LoVo (cell line): ENCODE results near the gene ARHGAP31.
"Not testable (repeated sequence)": the region's sequence is repeated elsewhere in the genome, so short reads cannot be mapped to it uniquely, and the experiment has no call there.

Experiments
- DNase-seq: peaks from one replicate; pipeline ENCODE4 v3.0.0-alpha.2; 2016; ENCODE audit warnings: low spot score

Gene ARHGAP31

GRCh38 chr3:119295816-119296726, 1.9 kb downstream of the ARHGAP31 start:
- no peak for DNase-seq

- no peak for DNase-seq
Measured at GRCh38 chr3:119296727-119297122, 2.5 kb downstream of the ARHGAP31 start.

DNA sequence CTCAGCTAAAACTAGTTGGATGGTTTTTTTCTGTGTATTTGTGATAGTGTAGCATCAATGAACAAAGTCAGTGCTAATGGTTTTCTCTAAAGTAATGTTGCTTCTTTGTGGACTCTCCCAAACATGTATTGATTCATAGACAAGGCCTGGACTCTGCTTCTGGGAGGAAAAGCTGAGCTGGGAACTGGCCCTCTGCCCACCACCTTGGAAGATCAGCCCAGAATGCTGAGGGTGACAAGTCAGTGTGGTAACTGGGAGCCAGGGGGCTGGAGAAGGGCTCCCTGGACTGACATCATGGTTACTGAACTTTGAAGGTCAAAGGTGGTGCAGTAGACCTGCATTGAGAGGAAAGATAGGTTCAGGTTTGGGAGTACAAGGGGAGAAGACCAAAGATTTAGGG, 3.0 kb downstream of the ARHGAP31 start:
- DNase-seq, result no peak

DNA sequence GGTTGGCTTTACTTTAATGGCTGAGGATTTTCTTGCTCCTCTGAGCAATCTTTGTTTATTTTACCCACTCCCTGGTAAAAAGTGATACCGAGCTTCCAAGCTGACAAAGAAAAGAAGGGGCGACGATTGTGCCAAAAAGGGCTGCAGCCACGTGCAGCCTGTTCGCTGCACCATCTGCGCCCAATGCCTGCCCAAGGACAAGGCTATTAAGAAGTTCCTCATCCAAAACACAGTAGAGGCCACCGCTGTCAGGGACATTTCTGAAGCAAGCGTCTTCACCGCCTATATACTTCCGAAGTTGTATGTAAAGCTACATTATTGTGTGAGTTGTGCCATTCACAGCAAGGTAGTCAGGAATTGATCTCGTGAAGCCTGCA, 4.4 kb downstream of the ARHGAP31 start:
- no peak for DNase-seq

DNA sequence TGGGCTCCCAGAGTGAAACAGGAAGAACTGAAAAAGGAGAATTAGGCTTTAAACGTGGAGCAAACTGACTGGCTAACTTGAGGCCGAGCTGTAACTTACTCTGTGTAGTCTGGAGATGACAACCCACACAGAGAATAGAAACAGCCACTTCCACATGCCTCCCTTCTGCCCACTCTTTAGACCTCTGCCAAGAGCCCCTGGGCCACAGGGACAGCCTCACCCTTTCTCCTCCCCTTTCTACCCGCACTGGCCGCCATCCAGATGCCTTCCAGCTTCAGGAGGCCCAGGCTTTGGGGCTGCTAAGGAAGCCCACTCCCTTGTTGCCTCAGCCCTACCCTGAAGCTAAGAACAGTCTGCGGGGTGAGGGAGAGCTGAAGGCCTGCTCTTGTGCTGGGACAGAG, 6.8 kb downstream of the ARHGAP31 start:
- DNase-seq, result no peak

- no peak for DNase-seq
Measured at GRCh38 chr3:119301662-119302061, 7.5 kb downstream of the ARHGAP31 start.

DNA sequence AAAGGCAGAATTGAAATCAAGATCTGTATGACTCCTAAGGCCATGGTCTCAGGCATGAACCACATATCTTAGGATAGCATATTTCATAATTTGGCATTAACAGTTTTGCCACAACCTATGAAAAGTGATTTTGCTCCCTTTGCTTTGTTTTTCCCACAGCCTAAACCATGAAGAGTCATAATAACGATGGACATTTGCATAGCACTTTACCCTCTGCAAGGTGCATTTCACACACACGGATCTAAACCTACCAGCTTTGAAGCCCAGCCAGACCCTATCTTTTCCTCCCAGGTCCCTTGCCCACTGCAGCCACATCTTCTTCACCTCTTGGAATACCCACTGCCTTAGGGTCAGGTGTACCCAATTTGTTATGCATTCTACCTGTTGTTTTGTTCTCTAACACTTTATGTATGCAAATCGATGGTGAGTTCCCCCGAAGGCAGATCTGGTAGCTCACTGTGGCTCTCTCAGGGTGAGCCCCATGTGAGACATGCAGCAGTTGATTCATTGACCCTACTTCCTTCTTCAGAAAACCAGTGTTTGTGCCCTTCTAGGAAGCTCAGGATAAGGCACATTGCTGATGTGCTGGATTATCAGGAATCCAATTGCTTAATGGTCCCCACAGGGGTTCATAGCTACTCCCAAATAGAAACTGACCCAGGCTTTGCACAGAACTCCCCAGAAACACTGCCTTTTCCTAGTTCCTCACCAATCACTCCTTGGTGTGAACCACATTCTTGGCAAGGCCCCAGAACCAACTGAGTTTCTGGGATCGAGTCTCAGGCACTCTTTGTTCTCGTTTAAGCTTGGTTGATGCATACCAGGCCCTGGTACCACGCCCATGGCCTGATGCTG, 8.7 kb downstream of the ARHGAP31 start:
- no peak for DNase-seq

DNA sequence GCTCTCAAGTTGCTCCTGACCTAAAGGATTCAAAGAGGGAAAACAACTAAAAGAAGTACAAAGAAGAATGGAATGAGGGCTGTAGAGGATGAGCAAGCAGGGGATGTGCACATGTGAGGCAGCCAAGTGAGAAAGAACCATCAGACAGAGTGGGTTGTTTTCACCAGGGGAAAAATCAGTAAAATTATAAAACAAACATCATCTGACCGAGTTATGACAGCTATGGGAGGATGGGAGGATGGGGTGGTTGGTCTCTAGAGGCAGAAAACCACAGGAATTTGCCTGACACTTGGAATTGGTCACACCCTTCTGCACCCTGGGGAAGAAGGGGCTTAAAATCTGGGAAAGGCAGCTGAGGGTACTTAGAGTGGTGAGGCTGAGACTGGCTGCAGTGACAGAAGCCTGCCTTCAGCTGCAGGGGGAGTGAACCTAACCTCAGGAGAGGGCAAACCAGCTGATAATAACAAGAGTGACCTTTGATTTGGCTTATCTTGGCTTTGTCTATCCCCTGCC, 10.1 kb downstream of the ARHGAP31 start:
- DNase-seq, result peak; percentile 45

- DNase-seq, result no peak
Measured at GRCh38 chr3:119305286-119305685, 11.1 kb downstream of the ARHGAP31 start.

DNA sequence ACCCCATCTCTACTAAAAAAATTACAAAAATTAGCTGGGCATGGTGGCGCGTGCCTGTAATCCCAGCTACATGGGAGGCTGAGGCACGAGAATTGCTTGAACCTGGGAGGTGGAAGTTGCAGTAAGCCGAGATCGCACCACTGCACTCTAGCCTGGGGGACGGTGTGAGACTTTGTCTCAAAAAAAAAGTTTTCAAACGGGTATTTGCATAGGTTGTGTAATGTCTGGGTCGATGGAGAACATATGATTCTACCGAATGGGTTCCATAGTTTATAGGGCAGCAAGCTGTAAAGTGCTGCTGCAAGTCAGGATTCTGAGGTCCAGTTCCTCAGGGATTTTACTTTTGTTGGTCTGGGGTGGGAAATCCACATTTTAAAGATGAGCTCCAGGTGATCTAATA, 12.2 kb downstream of the ARHGAP31 start:
- not testable (repeated sequence) for DNase-seq

- DNase-seq, result no peak
Measured at GRCh38 chr3:119308355-119308754, 14.2 kb downstream of the ARHGAP31 start.

- DNase-seq, result no peak
Measured at GRCh38 chr3:119309591-119309990, 15.4 kb downstream of the ARHGAP31 start.

DNA sequence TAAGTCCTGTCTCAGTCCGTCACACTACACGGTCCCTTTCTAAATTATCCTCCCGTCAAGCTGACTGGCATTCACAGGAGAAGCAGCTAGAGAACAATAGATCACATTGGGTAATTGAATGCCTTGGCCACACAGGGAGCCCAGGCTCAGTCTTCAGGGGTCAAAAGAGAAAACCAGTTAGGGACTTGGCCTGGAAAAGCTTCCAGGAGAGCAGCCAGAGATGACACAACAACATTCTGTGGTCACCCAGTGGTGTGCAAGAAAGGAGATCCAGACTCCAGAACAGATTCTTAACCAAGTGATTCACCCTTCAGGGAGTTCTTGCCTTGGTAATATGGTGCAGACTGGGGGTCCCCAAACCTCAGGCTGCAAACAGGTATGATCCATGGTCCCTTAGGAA, 15.9 kb downstream of the ARHGAP31 start:
- peak; percentile 38 for DNase-seq

DNA sequence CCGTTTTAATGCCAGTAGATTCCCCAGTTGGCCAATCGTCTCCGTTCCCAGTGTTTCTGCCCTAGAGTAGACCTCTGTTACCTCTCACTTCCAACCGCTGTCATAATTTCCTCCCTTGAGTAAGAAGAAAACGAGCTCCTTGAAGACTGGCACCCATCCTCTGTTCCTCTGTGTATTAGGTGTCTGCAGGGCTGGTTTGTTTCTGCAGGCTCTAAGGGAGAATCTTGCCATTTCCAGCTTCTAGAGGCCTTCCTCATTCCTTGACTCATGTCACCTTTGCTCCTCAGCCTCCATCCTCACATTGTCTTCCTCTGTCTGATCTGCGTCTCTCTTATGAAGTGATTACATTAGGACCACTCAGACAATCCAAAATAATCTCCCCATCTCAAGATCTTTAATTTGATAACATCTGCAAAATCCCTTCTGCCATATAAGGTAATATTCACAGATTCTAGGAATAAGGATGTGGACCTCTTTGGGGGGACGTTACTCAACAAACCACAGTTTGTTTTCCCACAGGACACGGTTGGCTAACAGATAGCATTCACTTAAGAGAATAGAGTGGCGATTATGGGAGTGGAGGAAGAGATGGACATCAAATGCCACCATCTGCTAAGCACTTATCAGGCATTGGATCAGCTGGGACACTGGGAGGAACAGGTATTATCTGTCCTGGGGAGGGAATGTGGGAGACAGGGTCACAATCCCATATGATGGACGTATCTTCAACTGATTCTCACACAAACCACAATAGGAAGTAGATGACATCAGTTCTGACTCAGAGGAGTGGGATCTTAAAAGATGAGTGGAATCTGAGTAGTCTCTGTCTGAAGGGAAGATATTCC, 17.1 kb downstream of the ARHGAP31 start:
- DNase-seq, result peak; percentile 16

- DNase-seq, result no peak
Measured at GRCh38 chr3:119313461-119313860, 19.3 kb downstream of the ARHGAP31 start.

DNA sequence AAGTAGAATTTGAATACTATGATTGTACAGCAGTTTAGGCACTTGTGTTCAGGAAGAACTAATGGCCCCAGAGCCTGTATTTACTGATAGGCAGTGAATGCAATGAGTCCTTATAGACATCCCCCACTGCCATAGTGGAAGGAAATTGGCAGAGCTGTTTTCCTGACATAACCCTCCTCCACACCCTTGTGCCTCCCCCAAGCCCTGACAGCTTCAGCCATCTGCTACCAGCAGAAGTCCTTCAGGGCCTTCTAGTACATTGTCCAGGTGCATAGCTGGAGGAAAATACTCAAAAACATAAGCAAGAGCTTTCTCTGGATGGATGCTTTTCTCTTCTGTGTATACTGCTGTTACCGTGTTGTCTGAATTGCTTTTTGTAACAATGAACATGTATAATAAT, 20.6 kb downstream of the ARHGAP31 start:
- no peak for DNase-seq

- no peak for DNase-seq
Measured at GRCh38 chr3:119315600-119316312, 21.6 kb downstream of the ARHGAP31 start.

DNA sequence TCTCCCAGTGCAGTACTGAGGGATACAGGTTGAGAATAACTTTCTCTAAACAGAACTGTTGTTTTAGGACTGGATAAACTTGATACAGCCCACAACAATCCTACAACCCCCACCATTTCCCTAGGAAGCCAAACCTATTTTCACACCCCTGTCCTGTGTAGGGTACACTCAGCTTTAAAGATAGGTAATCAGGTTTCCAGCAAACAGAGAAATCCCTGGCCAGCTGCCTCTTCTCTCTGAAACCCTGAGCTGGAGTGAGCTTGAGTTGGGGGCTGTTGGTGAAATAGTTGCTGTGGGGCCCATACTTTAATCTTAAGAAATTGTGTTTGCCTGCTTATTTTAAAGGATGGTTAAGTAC, 22.1 kb downstream of the ARHGAP31 start:
- no peak for DNase-seq

- no peak for DNase-seq
Measured at GRCh38 chr3:119318876-119319275, 24.7 kb downstream of the ARHGAP31 start.

DNA sequence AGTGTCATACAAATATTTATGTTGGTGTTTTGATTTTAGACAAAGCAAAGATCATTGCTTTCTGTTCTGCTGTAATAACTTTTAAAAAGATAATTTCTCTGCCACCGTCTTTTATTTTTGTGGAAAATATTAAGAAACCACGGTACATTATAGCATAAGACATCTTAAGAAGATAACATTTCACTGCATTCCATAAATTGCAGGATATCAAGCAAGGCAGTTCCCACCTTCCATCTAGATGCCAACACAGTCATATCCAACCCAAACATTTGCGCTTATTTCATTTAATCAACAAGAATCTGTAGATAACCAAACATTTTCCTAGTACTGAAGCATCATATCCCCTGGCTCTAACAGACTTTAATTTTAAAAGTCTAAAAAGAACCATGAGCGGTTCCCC, 25.1 kb downstream of the ARHGAP31 start:
- DNase-seq, result no peak

- DNase-seq, result not testable (repeated sequence)
Measured at GRCh38 chr3:119320785-119321184, 26.6 kb downstream of the ARHGAP31 start.
